GM12864 (cell line): ENCODE results near the gene NCKAP5.

Experiments used
- DNase-seq: peaks from one replicate; pipeline ENCODE4 v3.0.0-alpha.2; 2011; ENCODE audit warnings: low read depth
- H3K4me3 ChIP-seq: 2 replicates; pipeline ENCODE4 v1.5.1; 2011; ENCODE audit warnings: mild to moderate bottlenecking, low read depth, low read length, control low read depth
- TF ChIP-seq, protein P1 (sequence below): IDR thresholded peaks from 2 replicates; pipeline ENCODE4 v1.5.1; 2011; ENCODE audit warnings: low read depth, mild to moderate bottlenecking, moderate library complexity, low read length, control low read depth, inconsistent platforms; ENCODE audit errors: missing control alignments

Gene NCKAP5

DNA sequence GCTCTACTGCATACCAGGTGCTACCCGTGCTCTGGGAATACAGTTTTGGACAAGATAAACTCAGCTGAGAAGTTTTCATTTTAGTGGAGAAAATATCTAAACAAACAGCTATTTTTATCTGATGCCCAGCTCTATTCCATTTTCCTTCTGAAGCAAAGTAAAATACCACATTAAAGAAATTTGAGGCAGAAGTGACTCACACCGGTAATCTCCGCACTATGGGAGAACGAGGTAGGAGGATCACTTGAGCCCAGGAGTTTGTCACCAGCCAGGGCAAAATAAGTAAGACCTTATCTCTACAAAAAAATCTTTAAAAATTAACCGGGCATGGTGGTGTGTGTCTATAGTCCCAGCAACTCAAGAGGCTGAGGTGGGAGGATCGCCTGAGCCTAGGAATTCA, 482.1 kb downstream of the NCKAP5 start:
- no peak overlapping the region for H3K4me3 ChIP-seq
- no peak for DNase-seq
- TF ChIP-seq, protein P1, sequence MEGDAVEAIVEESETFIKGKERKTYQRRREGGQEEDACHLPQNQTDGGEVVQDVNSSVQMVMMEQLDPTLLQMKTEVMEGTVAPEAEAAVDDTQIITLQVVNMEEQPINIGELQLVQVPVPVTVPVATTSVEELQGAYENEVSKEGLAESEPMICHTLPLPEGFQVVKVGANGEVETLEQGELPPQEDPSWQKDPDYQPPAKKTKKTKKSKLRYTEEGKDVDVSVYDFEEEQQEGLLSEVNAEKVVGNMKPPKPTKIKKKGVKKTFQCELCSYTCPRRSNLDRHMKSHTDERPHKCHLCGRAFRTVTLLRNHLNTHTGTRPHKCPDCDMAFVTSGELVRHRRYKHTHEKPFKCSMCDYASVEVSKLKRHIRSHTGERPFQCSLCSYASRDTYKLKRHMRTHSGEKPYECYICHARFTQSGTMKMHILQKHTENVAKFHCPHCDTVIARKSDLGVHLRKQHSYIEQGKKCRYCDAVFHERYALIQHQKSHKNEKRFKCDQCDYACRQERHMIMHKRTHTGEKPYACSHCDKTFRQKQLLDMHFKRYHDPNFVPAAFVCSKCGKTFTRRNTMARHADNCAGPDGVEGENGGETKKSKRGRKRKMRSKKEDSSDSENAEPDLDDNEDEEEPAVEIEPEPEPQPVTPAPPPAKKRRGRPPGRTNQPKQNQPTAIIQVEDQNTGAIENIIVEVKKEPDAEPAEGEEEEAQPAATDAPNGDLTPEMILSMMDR, result no peak

DNA sequence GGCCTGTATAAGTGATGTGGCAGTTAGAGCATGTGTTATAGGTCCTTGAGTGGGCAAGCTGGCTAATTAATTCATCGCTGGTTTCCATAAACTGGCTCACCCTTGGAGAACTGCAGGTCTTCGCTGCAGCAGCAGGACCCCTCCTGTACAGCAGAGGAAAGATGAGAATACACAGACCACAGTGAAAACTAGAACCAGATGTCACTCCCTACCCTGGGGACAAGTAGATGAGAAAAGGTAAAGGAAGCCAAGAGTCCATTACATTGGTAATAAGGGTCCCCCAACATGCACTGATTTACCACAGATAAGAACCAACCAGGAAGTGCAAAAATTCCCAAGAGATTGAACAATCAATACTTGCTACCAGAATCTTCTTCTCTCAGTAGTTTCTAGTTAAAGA, 482.6 kb downstream of the NCKAP5 start:
- no peak overlapping the region for H3K4me3 ChIP-seq
- TF ChIP-seq, protein P1, result no peak
- DNase-seq, result no peak

DNA sequence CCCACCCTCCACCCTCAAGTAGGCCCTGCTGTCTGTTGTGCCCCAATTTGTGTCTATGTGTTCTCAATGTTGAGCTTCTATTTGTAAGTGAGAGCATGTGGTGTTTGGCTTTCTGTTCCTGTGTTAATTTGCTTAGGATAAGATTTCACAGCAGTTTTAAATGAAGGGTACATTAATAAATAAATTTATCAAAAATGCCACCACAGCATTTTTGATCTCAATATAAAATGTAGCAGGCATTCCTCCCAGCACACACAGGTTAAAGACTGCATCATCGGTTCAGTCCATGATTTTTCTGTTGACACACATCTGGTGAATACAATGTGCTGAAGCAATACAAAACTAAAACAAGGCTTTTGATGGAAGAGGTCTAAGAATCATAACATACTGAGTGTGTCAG, 486.2 kb downstream of the NCKAP5 start:
- no peak overlapping the region for H3K4me3 ChIP-seq
- TF ChIP-seq, protein P1, result no peak
- DNase-seq, result no peak

DNA sequence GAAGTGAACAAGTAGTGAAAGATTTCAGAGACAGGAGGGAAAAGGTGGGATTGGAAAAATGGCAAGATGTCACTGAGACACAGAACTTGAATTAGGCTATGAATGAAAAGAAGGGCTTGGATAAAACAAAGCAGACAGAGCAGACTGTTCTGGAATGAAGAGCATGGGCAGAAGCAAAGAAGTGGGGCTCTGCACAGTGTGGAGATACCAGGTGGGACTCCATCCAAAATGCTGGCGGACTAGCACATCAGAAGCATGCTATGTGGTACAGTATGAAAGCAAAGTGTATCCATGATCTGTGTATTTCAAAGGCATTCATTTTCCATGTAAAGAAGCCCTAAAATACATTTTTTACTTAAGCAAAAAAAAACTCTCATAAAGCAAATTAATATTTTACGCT, 487.4 kb downstream of the NCKAP5 start:
- H3K4me3 ChIP-seq, result no peak overlapping the region
- TF ChIP-seq, protein P1, result no peak
- DNase-seq, result no peak

DNA sequence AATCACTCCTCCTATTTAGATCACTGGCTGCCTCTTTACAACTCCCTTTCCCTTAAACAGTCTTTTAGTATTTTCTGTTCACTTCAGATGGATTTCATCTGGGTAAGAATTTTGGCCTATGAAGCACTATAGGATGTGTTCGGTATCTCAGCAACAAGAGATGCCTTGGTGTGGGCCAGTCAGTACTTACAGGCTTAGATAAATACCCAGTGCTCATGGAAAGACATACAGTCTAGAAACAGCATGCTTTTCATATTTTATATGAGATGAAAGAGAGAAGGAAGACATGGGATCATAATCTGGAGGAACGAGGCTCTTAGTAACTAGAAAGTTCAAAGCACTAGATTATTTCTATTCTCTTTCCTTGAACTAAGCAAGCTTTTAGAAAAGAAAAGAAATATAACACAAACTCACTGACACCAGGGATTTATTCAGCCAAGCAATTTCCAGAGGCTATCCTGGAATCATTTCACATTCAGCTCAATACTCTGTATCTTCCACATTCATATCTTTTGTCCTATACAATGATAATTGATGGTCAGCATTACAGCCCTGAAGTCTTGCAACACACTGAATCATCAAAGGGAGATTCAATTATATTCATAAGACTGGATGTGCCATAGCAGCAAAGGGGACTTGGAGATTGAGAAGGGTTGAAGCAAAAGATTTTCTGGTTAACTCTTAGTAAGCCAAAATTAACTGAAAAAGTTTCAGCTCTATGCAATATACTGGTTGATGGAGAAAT, 489.4 kb downstream of the NCKAP5 start:
- H3K4me3 ChIP-seq, result no peak overlapping the region
- TF ChIP-seq, protein P1, result no peak
- DNase-seq, result no peak

DNA sequence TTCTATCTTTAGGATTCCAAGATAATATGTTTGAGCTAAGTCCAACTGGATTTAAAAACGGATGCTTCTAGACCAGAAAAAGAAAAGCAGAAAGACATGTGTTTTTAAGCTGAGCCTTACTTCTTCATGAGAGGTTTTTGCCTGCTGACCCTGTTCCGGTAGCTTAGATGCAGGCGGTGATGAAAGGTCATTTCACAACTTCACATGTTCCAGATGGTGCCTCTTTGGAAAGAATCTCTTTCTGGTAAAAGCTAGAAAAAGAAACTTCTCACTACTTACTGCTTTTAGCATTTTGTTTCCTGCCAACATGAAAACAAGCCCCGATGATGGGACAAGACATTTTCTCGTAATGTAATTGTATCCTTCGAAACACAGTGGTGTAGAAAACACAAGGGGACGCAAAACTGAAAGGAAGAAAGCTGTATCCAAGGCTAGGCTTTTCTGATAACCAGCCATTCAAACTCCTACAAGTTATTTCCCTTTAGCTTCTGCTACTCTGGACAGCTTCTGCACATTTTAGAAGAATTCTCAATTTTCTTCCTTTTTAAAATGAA, 490.9 kb downstream of the NCKAP5 start:
- H3K4me3 ChIP-seq, result no peak overlapping the region
- TF ChIP-seq, protein P1, result no peak
- DNase-seq, result no peak
